GM18499 (cell line): ENCODE data around the gene ZCCHC24.

Experiments
- ATAC-seq: cut with Tn5 transposase; IDR thresholded peaks from one replicate; pipeline ENCODE4 v1.9.1; 2021; ENCODE audit warnings: moderate number of reproducible peaks; ENCODE audit not compliant: insufficient read depth, unreplicated experiment

Gene ZCCHC24

DNA sequence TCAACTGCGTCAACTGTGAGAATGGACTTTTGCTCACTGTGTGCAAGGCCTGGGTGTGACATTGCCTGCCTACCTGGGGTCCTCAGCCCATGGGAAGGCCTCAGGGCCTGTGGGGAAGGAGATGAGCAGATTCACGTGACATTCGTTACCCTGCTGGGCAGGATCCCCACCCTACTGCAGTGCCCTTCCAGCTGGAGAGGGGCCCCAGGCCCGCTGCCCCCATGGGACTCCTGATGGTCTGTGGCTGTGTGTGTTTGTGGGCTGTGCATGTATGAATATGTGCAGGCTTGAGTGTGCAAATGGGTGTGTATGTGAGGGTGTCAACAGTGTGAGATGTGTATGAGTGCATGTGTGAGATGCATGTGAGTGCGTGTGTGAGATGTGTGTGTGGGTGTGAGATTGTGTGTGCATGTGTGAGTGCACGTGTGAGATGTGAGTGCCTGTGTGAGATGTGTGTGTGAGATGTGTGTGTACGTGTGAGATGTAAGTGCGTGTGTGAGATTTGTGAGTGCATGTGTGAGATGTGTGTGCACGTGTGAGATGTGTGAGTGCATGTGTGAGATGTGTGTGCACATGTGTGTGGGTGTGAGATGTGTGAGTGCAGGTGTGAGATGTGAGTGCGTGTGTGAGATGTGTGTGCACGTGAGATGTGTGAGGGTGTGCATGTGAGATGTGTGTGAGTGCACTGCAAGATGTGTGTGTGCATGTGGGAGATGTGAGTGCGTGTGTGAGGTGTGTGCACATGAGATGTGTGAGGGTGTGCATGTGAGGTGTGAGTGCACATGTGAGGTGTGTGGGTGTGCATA, 68.5 kb downstream of the ZCCHC24 start:
- ATAC-seq = no peak

DNA sequence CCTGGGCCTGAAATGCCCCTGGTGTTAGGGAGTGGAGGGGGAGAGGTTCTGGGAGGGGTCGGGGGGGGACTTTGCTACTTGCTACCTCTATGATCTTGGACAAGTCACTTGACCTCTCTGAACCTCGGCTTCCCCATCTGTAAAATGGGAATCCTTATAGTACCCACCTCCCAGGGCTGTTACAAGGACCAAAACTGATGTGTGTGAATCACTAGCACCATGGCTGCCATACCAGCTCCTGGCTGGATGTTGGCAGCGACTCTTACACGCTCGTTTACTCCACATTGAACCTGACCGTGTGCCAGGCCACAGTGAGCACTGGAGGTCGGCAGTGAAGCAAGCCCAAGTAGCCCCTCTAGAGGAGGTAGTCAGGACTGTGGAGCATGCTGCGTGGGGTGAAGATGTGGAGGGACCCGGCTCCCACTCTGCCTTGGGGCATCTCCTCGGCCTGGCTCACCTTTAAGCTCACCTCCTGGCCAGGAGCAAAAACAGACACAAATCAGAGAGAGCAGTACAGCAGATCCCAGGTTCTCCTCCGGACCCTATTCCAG, 69.3 kb downstream of the ZCCHC24 start:
- ATAC-seq = no peak

DNA sequence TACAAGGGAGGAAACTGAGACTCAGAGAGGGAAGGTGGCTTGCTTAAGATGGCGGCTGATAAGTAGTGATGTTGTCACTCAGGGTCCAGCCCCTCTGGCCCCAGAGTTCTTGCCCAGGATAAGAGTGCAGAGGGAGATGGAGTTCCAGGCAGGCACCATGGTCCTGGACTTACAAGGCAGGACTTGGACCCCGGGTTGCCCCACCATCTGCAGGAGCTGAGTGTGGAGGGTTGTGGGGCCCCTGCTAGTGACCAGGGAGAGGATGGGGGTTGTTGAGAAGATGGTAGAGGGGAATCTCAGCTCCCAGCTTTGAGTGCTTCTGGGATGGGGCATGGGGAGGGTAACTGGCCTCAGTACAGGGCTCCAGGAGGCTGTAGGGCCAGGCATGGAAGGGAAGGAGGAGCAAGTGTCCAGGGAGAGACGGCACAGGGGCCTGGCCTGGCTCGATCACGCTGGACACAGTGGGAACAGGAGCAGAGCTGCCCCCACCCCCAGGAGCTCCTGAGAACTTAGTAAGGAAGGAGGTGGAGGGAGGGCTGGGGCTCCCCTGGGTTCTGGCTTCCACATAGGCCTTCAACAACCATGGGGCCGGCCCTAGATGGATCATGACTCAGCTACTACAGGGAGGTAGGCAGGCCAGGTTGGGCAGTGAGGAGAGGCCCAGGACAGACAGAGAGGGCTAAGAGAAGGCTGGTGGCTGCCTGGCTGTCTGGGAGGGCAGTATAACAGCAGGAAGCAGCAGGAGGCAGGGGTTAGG, 69.9 kb downstream of the ZCCHC24 start:
- ATAC-seq = no peak

DNA sequence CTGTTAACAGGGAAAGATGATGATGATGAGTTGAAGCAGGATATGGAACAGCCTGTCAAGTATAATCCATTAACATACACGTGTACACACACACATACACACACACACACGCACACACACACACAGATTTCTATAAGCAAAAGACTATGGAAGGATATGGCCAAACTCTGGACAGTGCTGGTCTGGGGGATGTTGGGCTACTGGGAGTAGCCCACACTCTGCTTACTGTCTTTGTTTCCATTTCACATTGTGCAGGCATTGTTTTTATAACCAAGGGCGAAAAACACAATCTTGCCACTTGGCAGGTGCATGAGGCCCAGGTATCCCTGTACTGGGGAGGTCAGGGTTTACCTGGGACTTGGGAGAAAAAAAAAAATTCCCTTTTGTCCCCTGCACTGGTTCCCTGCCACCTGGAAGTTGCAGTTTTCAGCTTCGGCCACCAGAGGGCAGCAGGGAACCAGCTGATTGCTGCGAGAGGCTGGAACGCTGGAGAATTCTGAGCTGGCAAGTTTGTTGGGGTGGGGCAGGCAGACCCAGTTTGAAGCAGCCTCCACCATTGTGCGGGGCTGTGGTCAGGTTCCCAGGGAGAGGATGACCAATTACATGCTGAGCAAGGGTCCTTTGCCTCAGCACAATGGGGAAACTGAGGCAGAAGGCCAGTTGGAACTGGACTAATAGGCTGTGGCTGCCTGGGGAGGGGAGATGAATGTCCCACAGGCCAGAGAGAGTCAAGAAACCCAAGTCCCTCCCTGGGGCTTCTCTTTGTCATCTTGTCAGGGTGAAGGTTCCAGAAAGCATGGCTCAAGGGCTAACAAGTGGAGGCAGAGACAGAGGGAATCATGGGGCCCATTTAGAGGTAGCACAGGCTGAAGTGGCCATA, 70.9 kb downstream of the ZCCHC24 start:
- ATAC-seq = no peak

DNA sequence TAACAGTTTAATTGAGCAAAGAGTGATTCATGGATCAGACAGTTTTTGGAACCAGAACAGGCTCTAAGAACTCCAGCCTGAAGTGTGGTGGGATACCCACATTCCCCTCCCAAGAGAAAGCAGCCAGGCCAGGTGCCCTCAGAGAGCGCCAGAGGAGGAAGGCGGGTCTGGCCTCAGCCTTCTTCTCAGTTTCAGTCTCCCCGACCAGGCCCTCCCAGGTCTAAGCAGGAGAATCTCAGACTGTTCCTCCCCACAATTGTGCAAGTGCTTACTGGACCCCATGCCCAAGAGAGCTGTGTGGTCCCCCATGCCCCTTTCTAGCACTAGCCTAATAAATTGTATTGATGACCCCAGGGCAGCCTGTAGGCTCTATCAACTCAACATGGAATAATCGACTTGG, 72.6 kb downstream of the ZCCHC24 start:
- ATAC-seq = no peak

DNA sequence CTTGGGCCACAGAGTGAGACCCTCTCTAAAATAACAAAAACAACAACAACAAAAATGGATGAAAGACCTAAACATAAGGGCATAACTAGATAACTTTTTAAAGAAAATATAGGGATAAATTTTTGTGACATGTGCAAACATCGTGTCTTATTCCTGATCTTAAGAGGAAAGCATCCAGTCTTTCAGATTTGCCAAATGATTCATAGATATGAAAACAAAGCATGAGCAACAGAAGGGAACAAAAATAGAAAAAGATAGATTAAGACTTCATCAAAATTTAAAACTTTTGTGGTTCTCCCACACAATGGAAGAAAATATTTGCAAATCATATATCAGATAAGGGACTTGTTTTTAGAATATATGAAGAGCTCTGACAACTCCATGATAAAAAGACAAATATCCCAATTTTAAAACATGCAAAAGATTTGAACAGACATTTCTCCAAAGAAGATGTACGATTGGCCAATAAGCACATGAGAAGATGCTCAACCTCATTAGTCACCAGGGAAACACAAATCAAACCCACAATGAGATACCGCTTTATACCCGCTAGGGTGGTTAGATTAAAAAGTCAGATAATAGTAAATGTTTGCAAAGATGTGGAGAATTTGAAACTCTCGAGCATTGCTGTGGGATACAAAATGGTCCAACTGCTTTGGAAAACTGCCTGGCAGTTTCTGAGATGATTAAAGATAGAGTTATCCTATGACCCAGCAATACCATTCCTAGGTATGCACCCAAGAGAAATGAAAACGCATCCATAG, 77.8 kb downstream of the ZCCHC24 start:
- ATAC-seq = no peak

DNA sequence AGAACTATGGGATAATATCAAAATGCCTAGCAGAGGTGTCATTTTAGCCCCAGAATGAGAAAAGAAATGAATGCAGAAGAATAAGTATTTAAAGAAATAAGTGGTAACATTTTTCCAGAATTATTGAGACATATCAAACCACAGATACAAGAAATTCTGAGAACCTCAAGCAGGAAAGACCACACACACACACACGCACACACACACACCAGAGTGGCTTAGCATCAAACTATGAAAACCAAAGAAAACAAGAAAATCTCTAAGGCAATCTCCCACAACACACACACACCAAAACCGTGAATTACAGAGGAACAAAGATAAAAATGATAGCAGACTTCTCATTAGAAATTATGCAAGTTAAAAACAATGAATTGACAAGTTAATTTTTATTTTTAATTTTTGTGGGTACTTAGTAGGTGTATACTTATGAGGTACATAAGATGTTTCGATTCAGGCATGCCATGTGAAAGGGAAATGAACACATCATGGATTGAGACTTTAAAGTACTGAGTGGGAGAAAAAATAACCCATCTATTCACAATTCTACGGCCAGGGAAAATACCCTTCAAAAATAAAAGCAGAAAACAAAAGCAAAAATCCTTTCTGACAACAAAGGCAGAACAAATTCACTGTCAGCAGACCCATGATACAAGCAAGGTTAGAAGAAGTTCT, 83.6 kb downstream of the ZCCHC24 start:
- ATAC-seq = no peak

DNA sequence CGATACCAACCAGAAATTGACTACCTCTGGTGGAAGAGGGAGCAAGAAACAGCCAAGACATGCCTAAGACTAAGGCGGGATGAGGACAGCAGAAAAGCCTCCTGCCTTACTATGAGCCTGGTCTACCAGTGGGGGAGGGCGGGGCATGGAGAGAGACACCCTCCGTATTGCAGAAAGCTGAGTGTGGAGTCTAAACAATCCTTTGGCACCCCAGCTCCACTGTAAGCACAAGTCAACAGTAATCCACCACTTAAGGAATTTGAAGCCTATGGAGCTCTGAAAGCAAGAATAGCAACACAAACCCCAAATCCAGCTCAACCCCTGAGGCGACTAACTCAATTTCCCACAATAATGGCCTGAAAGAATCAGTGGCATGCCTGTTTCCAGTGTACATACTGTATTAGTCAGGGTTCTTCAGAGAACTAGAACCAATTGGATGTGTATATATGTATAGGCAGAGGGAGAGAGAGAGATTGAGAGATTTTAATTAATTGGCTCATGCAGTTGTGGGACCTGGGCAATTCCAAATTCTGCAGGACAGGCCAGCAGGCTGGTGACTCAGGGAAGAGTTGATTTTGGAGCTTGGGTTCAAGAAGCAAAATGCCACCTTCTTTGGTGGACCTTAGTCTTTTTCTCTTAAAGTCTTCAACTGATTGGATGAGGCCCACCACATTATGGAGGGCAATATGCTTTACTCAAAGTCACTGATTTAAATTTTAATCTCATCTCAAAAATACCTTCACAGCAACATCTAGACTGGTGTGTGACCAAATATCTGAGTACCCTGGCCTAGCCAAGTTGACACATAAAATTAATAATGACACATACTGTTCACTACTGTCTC, 84.7 kb downstream of the ZCCHC24 start:
- no peak for ATAC-seq

DNA sequence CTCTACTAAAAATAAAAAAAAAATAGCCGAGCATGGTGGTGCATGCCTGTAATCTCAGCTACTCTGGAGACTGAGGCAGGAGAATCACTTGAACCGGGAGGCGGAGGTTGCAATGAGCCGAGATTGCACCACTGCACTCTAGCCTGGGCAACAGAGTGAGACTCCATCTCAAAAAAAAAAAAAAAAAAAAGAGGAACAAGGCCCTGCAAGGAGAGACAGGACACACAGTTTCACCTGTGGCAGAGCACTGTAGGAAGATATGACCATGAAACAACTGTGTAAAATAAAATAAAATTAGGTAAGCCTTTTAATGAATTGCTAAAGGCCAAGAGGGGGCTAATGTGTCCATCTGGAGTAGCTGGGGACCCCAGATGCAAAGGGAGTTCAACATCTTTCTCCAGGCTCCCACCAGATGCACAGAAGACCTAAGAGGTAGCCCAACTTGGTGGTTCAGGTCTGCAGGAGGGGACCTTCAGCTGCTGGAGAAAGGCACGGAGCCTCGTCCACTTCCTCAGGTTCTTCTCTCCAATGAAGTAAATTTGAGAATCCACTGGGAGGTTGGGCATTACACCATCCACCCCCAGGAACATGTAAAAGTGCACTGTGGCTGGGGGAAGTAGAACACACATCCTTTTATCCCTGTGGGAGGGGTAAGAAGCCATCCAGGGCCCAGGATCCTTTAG, 85.5 kb downstream of the ZCCHC24 start:
- no peak for ATAC-seq

DNA sequence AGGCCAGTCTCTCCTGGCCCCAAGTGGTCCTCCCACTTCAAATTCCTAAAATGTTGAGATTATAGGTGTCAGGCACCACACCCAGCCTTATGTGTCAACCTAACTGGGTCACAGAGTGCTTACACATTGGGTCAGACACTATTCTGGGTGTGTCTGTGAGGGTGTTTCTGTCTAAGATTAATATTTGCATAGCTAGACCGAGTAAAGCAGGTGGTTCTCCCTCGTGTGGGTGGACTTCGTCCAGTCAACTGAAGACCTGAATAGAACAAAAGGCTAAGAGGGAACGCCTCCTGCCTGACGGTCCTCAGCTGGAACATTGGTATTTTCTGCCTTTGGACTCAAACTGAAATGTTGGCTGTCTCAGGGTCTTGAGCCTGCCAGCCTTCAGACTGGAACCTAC, 86.6 kb downstream of the ZCCHC24 start:
- no peak for ATAC-seq

DNA sequence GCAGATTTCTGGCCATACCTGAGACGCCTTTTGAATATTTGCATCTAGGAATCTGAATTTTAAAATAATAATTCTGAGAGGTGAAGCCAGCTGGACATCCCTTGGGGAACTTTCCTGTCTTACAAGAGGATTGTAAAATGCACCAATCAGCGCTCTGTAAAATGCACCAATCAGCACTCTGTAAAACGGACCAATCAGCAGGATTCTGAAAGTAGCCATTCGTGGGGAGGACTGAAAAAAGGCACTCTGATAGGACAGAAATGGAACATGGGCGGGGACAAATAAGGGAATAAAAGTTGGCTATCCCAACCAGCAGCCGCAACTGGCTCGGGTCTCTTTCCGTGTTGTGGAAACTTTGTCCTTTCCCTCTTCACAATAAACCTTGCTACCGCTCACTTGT, 88.2 kb downstream of the ZCCHC24 start:
- ATAC-seq = no peak

DNA sequence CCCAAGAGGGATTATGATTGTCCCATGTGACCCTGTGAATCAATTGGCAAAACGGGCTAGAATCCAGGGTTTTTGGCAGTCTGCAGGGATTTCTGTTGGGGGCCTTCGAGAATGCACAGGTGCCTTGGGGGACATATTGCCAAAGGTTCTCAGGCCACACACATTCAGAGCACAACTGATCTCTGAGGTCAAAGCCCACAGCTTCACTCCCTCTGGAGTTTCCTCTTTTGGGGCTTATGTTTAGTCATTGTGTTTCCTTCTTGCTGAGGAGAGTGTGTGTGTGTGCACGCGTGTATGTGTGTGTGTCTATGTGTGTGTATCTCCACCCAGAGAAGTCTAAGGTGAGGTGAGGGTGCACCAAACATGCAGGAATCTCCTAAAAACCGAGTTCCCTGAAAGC, 89.3 kb downstream of the ZCCHC24 start:
- no peak for ATAC-seq

DNA sequence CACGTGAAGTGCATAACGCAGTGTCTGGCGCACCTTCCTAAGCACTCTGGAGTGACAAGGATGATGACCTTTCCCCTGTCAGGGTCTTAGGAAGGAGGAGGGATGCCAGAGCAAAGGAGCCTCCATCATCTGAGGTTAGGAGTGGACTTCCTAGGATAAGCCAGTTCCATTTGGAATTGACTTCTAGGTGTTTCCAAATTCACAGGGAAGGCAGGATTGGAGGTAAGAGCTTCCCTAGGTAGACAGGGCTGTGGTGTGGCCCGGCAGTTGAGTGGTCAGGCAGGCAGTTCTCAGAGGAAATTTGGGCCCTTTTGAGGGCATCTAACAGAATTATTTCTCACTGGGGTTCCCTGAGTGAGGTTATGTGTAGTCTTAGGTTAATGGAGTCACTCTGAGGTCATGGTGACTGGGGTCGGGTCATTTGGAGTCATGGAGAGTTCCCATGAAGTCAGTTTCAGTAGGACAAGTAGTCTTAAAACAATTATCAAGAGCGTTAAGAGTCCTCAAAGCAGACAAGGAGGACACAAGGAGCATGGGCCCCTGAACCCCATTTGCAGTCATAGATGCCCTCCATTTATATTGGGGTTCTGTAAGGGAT, 89.9 kb downstream of the ZCCHC24 start:
- ATAC-seq = no peak

DNA sequence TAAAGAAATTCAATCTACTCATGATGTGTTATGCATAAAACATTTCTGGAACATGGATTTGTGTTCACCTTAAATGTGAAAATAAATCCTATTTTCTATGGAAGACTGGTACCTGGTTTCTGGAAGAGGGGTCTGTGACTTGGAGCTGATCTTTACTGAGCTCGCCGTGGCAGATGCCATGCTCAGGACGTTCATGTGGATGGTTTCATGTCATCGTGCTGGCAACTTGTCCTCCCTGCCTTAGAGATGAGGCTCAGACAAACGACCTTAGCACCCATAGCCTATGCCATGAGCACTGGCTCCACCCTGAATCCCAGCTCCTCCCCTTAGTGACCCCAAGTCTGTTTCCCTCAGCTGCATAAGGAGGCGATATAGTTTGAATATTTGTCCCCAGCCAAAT, 90.8 kb downstream of the ZCCHC24 start:
- no peak for ATAC-seq

DNA sequence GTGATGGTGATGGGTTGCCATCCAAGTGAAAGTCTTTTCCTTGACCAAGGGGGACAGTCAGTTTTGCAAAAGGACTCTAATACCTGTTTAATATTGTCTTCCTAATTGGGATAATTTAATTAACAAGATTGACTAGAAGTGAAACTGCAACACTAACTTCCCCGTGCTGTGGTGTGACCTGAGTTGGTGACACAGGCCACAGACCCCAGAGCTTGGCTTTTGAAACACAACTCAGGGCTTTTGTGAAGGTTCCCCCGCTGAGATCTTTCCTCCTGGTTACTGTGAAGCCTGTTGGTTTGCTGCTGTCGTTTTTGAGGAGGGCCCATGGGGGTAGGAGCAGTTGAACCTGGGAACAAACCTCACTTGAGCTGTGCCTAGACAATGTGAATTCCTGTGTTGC, 91.3 kb downstream of the ZCCHC24 start:
- no peak for ATAC-seq

DNA sequence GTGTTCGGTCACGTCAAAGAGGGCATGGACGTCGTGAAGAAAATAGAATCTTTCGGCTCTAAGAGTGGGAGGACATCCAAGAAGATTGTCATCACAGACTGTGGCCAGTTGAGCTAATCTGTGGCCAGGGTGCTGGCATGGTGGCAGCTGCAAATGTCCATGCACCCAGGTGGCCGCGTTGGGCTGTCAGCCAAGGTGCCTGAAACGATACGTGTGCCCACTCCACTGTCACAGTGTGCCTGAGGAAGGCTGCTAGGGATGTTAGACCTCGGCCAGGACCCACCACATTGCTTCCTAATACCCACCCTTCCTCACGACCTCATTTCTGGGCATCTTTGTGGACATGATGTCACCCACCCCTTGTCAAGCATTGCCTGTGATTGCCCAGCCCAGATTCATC, 91.7 kb downstream of the ZCCHC24 start:
- no peak for ATAC-seq

DNA sequence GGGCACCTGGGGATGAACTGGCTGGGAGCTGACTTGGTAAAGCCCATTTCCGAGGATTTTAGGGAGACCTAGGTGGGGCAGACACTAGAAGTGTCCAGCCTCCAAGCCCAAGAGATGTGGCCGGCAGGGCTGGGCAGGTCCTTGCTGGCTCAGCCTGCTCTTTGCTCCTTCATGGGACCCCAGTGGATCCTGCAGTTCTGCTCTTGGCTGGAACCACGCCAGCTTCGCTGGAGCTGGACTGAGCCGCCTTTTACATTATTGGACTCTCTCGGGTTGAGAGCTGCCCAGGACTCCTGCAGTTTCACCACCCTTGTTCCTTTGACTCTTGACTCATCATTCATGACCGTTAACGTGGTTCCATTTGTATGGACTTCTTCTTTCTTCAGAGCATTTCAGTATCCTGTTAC, 92.4 kb downstream of the ZCCHC24 start:
- no peak for ATAC-seq
